MM.1S (cell line): ENCODE results near the gene TFAP2A.

Experiments used
- EZH2 ChIP-seq: fragments of 300-600 bp; sonication (generic); optimal IDR thresholded peaks from 2 replicates; pipeline ENCODE3; 2017; ENCODE audit warnings: low read depth, mild to moderate bottlenecking, antibody characterized with exemption, low read length, mixed read lengths
- EZH2phosphoT487 ChIP-seq: fragments of 300-600 bp; sonication (generic); IDR thresholded peaks from 2 replicates; pipeline ENCODE4 v1.6.1; 2018; ENCODE audit warnings: antibody characterized with exemption, low read length
- TF ChIP-seq, protein P1 (sequence below): fragments of 300-600 bp; sonication (generic); IDR thresholded peaks from 2 replicates; pipeline ENCODE4 v1.5.1; 2016; ENCODE audit warnings: antibody characterized with exemption, low read length, mixed read lengths

DNA sequence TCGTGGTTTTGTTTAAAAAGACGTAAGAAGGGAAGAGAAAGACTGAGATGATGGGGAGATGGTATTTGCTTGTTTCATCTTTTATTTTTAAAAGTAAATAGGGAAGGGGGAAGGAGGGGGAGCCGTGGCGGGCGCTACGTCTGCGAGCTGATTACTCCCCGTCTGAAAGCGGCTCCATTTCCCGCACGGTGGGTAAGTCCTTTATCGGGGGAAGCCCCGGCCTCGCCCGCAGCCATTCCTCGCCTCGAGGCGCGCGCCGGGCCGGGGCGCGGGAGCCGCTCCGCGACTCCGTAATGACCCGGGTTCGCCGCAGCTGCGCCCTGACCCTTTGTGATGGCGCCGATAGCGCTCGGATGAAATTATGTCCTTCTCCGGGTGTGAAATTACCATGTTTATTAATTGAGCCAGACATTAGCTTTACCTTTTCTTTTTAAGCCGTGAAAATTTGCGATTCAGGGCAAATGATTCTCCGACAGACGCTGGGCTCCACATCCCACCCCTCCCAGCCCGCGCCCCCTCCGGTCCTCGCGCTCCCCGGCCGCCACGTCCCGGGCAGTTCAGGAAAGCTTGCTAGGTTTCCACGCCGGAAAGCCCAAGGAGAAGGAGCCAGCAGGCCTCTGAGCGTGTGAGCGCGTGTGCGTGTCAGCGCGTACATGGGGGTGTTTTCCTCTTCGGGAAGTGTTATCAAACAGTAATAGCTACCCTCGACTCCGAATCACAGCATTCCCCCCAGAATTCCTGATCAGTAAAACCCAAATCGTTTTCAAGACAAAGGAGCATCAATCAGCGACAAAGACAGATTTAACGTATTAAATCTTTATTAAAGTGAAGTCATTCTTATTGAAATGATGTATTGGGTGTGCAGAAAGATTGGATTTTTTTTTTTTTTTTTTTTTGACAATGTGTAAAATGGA lies 30.0 kb downstream of the TFAP2A start:
- TF ChIP-seq, protein P1, sequence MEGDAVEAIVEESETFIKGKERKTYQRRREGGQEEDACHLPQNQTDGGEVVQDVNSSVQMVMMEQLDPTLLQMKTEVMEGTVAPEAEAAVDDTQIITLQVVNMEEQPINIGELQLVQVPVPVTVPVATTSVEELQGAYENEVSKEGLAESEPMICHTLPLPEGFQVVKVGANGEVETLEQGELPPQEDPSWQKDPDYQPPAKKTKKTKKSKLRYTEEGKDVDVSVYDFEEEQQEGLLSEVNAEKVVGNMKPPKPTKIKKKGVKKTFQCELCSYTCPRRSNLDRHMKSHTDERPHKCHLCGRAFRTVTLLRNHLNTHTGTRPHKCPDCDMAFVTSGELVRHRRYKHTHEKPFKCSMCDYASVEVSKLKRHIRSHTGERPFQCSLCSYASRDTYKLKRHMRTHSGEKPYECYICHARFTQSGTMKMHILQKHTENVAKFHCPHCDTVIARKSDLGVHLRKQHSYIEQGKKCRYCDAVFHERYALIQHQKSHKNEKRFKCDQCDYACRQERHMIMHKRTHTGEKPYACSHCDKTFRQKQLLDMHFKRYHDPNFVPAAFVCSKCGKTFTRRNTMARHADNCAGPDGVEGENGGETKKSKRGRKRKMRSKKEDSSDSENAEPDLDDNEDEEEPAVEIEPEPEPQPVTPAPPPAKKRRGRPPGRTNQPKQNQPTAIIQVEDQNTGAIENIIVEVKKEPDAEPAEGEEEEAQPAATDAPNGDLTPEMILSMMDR, result no peak
- no peak for TF ChIP-seq EZH2
- TF ChIP-seq EZH2phosphoT487, result no peak
